Smooth muscle cell (in vitro differentiated cells): Measurements from ENCODE around the gene PLK5. TPM values are rescaled to one million over a fixed set of nuclear protein-coding genes. Genes with fewer than 3 reads are reported as not detected.
A peak's percentile ranks its signal among the peaks of the same experiment; 100 is the strongest.

ENCODE experiments used
- DNase-seq: peaks from one replicate; lab custom pipeline; 2025; ENCODE audit not compliant: unreplicated experiment; lab: John Stamatoyannopoulos, UW
- H2AFZ ChIP-seq: fragments of 200-600 bp; sonication (generic); 2 replicates; pipeline ENCODE4 v1.6.0; 2016; ENCODE audit warnings: antibody characterized with exemption, low read depth, mild to moderate bottlenecking
- H3F3A ChIP-seq: fragments of 200-600 bp; sonication (generic); 2 replicates; pipeline ENCODE4 v1.6.0; 2017; ENCODE audit warnings: antibody characterized with exemption, low read depth
- H3K27ac ChIP-seq: fragments of 200-600 bp; sonication (generic); 2 replicates; pipeline ENCODE4 v1.5.1; 2016; ENCODE audit warnings: low read depth, mild to moderate bottlenecking
- H3K27me3 ChIP-seq: fragments of 200-600 bp; sonication (generic); 2 replicates; pipeline ENCODE4 v1.6.1; 2016; ENCODE audit warnings: low read depth, mild to moderate bottlenecking
- H3K36me3 ChIP-seq: fragments of 200-600 bp; sonication (generic); 2 replicates; pipeline ENCODE4 v1.5.1; 2016; ENCODE audit warnings: low read depth
- H3K4me1 ChIP-seq: fragments of 200-600 bp; sonication (generic); 2 replicates; pipeline ENCODE4 v1.5.1; 2016; ENCODE audit warnings: low read depth
- H3K4me2 ChIP-seq: fragments of 200-600 bp; sonication (generic); 2 replicates; pipeline ENCODE4 v1.6.0; 2016; ENCODE audit warnings: mild to moderate bottlenecking
- H3K4me3 ChIP-seq: fragments of 200-600 bp; sonication (generic); 2 replicates; pipeline ENCODE4 v1.5.1; 2016; ENCODE audit warnings: mild to moderate bottlenecking
- H3K79me2 ChIP-seq: fragments of 200-600 bp; sonication (generic); 2 replicates; pipeline ENCODE4 v1.6.0; 2016; ENCODE audit warnings: low read depth, mild to moderate bottlenecking
- H3K9ac ChIP-seq: fragments of 200-600 bp; sonication (generic); 2 replicates; pipeline ENCODE4 v1.6.0; 2016; ENCODE audit warnings: low read depth
- H3K9me3 ChIP-seq: fragments of 200-600 bp; sonication (generic); replicated peaks from 2 replicates; pipeline ENCODE4 v1.5.1; 2016; ENCODE audit warnings: low read depth
- H4K20me1 ChIP-seq: fragments of 200-600 bp; sonication (generic); 2 replicates; pipeline ENCODE4 v1.6.0; 2016; ENCODE audit warnings: low read depth
- CTCF ChIP-seq: fragments of 200-600 bp; sonication (generic); IDR thresholded peaks from 2 replicates; pipeline ENCODE4 v1.5.1; 2017; ENCODE audit warnings: borderline replicate concordance, mild to moderate bottlenecking, antibody characterized with exemption; ENCODE audit not compliant: insufficient read depth, poor library complexity, severe bottlenecking
- WGBS: methylation state at CpG from one replicate; pipeline ENCODE4 v1.1.7; 2016; ENCODE audit warnings: low lambda C conversion rate; 5-methylcytosine and 5-hydroxymethylcytosine counted together
- polyA plus RNA-seq: library from polyadenylated mRNA; unstranded; fragments of >200 nt; fragmentation: Nextera tagmentation; extraction: Ambion mirVana; gene quantifications from 2 replicates; pipeline ENCODE4 v1.2.1, GENCODE V29; 2016
- total RNA-seq: library from RNA; depleted of rRNA; stranded (reverse); fragments of >200 nt; gene quantifications from 2 replicates; pipeline ENCODE4 v1.2.3, GENCODE V29; 2014

Gene PLK5
- total and polyA plus RNA-seq, 2 experiments from 2014 or later: not detected

- H3F3A ChIP-seq: no peaks in the 10 kb centered on the region
- no peak for DNase-seq
- H4K20me1 ChIP-seq: no peaks in the 10 kb centered on the region
- no peaks in the 10 kb centered on the region for H3K79me2 ChIP-seq
- H3K36me3 ChIP-seq: no peaks in the 10 kb centered on the region
- peak overlapping the region; percentile 52 for H3K9ac ChIP-seq
- peak overlapping the region; percentile 94 for H3K4me2 ChIP-seq
- no peaks in the 10 kb centered on the region for H3K9me3 ChIP-seq
- peak overlapping the region; percentile 91 for H2AFZ ChIP-seq
- no peak for TF ChIP-seq CTCF
- H3K27ac ChIP-seq: peak overlapping the region; percentile 65
- H3K27me3 ChIP-seq: no peaks in the 10 kb centered on the region
- WGBS: 46% methylated on average over 31 of the region's 37 CpGs
- H3K4me1 ChIP-seq: peaks cover 12% of the 10 kb centered on the region
- peak overlapping the region; percentile 63 for H3K4me3 ChIP-seq
Observed at GRCh38 chr19:1489463-1490310, 34.2 kb upstream of the PLK5 start.

- H3K9me3 ChIP-seq: no peaks in the 10 kb centered on the region
- peak within 1 kb of the TSS; percentile 65 for H3K27ac ChIP-seq
- 0% methylated on average over 43 of the region's 74 CpGs for WGBS
- H3K79me2 ChIP-seq: no peaks in the 10 kb centered on the region
- peak within 1 kb of the TSS; percentile 91 for H2AFZ ChIP-seq
- H3K27me3 ChIP-seq: no peaks in the 10 kb centered on the region
- peak within 1 kb of the TSS; percentile 94 for H3K4me2 ChIP-seq
- peak; percentile 99 for DNase-seq
- H3K9ac ChIP-seq: peak within 1 kb of the TSS; percentile 52
- H4K20me1 ChIP-seq: no peaks in the 10 kb centered on the region
- H3K4me3 ChIP-seq: peak within 1 kb of the TSS; percentile 63
- no peak for TF ChIP-seq CTCF
- no peaks in the 10 kb centered on the region for H3K36me3 ChIP-seq
- no peaks in the 10 kb centered on the region for H3F3A ChIP-seq
- peaks cover 12% of the 10 kb centered on the region for H3K4me1 ChIP-seq
Observed at GRCh38 chr19:1490311-1491113, 33.4 kb upstream of the PLK5 start, which contains the start of gene PCSK4. Gene PCSK4, minus strand, starts transcription at chr19:1490350. Its CDS starts 4 bp downstream, at chr19:1490346.

GRCh38 chr19:1491114-1491848 is 32.6 kb upstream of the PLK5 start, which contains the start of gene REEP6:
Gene REEP6, plus strand, starts transcription at chr19:1491181. Its CDS starts 89 bp downstream, at chr19:1491270.
- no peaks in the 10 kb centered on the region for H3F3A ChIP-seq
- H3K4me1 ChIP-seq: peaks cover 12% of the 10 kb centered on the region
- H2AFZ ChIP-seq: peak within 1 kb of the TSS; percentile 91
- TF ChIP-seq CTCF: no peak
- no peaks in the 10 kb centered on the region for H3K9me3 ChIP-seq
- WGBS: 10% methylated on average over 57 of the region's 73 CpGs
- H3K27ac ChIP-seq: peak within 1 kb of the TSS; percentile 65
- H3K27me3 ChIP-seq: no peaks in the 10 kb centered on the region
- H3K9ac ChIP-seq: peak within 1 kb of the TSS; percentile 52
- H3K36me3 ChIP-seq: no peaks in the 10 kb centered on the region
- H3K4me3 ChIP-seq: peak within 1 kb of the TSS; percentile 63
- DNase-seq: no peak
- no peaks in the 10 kb centered on the region for H3K79me2 ChIP-seq
- peak within 1 kb of the TSS; percentile 94 for H3K4me2 ChIP-seq
- no peaks in the 10 kb centered on the region for H4K20me1 ChIP-seq
